ENCODE measurements around the gene ADCY1. TPM values are rescaled to one million over a fixed set of nuclear protein-coding genes. Genes with fewer than 3 reads are reported as not detected.

Gene ADCY1
- total RNA-seq, 4 donors from 2014 or later, result 0.15 to 0.72 (median 0.26) TPM

- Histone ChIP-seq H3K4me1 (no peaks in the 10 kb centered on the region), H3K27me3 (no peaks in the 10 kb centered on the region), H3K27ac (no peak overlapping the region), H3K36me3 (no peaks in the 10 kb centered on the region), H3K9me3 (no peaks in the 10 kb centered on the region), H3K4me3 (no peak overlapping the region)
- DNase-seq (ENCODE audit: low spot score in 2 of 2), result peak in 1 of 2 donors; percentile 59
- TF ChIP-seq CTCF (IDR thresholded peaks at IDR 0.05) (no peak), POLR2A (IDR thresholded peaks at IDR 0.05) (no peak), EP300 (IDR thresholded peaks at IDR 0.05) (no peak), POLR2AphosphoS5 (IDR thresholded peaks at IDR 0.05) (no peak)
- 95% methylated on average over 2 of the region's 3 CpGs for WGBS
Measured at GRCh38 chr7:45687721-45688120, 113.6 kb downstream of the ADCY1 start.

- H3K4me3 ChIP-seq, result no peak overlapping the region
- no peaks in the 10 kb centered on the region for H3K4me1 ChIP-seq
- H3K36me3 ChIP-seq, result no peaks in the 10 kb centered on the region
- no peak for TF ChIP-seq POLR2A (IDR thresholded peaks at IDR 0.05)
- no peak for TF ChIP-seq CTCF (IDR thresholded peaks at IDR 0.05)
- no peak for TF ChIP-seq EP300 (IDR thresholded peaks at IDR 0.05)
- no peak for TF ChIP-seq POLR2AphosphoS5 (IDR thresholded peaks at IDR 0.05)
- no peaks in the 10 kb centered on the region for H3K27me3 ChIP-seq
- H3K27ac ChIP-seq, result no peak overlapping the region
- DNase-seq (ENCODE audit: low spot score in 2 of 2), result no peak
- no peaks in the 10 kb centered on the region for H3K9me3 ChIP-seq
Measured at GRCh38 chr7:45688382-45688781, 114.2 kb downstream of the ADCY1 start.

- no peak overlapping the region for H3K4me3 ChIP-seq
- no peaks in the 10 kb centered on the region for H3K36me3 ChIP-seq
- TF ChIP-seq EP300 (IDR thresholded peaks at IDR 0.05) (no peak), POLR2AphosphoS5 (IDR thresholded peaks at IDR 0.05) (no peak), CTCF (IDR thresholded peaks at IDR 0.05) (no peak), POLR2A (IDR thresholded peaks at IDR 0.05) (no peak)
- WGBS, result 87% methylated on average over 10 of the region's 10 CpGs
- no peak overlapping the region for H3K27ac ChIP-seq
- H3K9me3 ChIP-seq, result no peaks in the 10 kb centered on the region
- no peaks in the 10 kb centered on the region for H3K27me3 ChIP-seq
- peak in 1 of 2 donors; percentile 61 for DNase-seq (ENCODE audit: low spot score in 2 of 2)
- H3K4me1 ChIP-seq, result no peaks in the 10 kb centered on the region
Measured at GRCh38 chr7:45689011-45689796, 115.0 kb downstream of the ADCY1 start.

DNA sequence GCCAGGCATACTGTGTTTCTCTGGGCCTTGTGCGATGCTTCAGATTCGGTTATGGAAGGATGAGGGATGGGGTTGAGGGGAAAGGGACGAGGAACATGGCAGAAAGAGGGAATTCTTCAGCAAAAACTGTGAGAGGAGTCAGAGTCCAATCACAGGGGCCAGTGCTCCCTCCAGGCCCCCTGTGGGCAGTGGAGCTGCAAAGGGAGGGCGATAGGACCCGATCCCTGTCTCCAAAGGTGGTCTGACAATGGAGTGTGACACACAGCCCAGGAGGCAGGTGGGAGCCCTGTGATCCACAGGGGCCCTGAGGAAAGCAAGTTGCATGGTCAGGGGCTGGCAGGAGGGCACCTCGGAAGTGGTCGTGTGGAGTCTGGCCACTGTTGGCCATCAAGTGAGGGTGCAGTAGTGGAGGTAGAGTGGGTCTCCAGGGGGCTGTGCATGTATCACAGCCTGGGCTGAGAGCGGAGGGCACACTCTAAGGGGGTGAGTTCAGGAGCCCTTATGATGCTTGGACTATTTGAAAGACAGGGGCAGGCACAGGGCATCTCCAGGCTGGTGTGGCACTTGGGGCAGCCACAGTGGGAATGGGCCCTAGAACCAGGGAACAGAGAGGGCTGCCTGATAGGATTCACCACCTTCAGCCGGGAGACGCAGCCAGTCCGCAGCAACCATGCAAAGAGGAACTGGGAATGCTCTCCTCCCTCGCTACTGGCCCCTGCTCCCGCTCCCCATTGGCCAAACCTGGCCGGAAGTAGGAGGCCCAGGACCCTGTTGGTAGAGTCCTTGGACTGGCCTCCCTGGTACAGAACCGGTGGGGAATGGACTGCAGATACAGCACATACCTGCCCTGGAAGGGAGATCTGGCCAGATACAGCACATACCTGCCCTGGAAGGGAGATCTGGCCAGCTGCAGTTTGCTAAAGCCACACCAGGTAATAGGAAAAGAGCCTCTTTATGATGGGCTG lies 115.9 kb downstream of the ADCY1 start:
- DNase-seq (ENCODE audit: low spot score in 2 of 2), result peak; percentile 49 to 72
- Histone ChIP-seq H3K27ac (no peak overlapping the region), H3K4me3 (no peak overlapping the region), H3K4me1 (no peaks in the 10 kb centered on the region), H3K9me3 (no peaks in the 10 kb centered on the region), H3K27me3 (no peaks in the 10 kb centered on the region), H3K36me3 (no peaks in the 10 kb centered on the region)
- 79% methylated on average over 8 of the region's 15 CpGs for WGBS
- TF ChIP-seq CTCF (IDR thresholded peaks at IDR 0.05) (no peak), POLR2A (IDR thresholded peaks at IDR 0.05) (no peak), EP300 (IDR thresholded peaks at IDR 0.05) (no peak), POLR2AphosphoS5 (IDR thresholded peaks at IDR 0.05) (no peak)

GRCh38 chr7:45690762-45691150 lies 116.6 kb downstream of the ADCY1 start:
- H3K9me3 ChIP-seq, result no peaks in the 10 kb centered on the region
- H3K27me3 ChIP-seq, result no peaks in the 10 kb centered on the region
- no peak overlapping the region for H3K27ac ChIP-seq
- no peak for DNase-seq (ENCODE audit: low spot score in 2 of 2)
- H3K4me1 ChIP-seq, result no peaks in the 10 kb centered on the region
- H3K4me3 ChIP-seq, result no peak overlapping the region
- H3K36me3 ChIP-seq, result no peaks in the 10 kb centered on the region
- no peak for TF ChIP-seq EP300 (IDR thresholded peaks at IDR 0.05)

All from suprapubic skin (tissue), 4 donors.